Mucosa of gallbladder (tissue), 1 donor: ENCODE measurements around the gene MTM1. TPM values are rescaled to one million over a fixed set of nuclear protein-coding genes. Genes with fewer than 3 reads are reported as not detected.

Experiments
- DNase-seq: peaks from one replicate; pipeline ENCODE4 v3.0.0-alpha.2; 2020; ENCODE audit warnings: low spot score
- total RNA-seq: library from RNA; stranded (reverse); gene quantifications from one replicate; pipeline ENCODE4 v1.2.1, GENCODE V29; 2021
- donor health status: DM: no; HTN: no; CAD: no.

Gene MTM1
- total RNA-seq, 1 donor from 2014 or later: 15.6 TPM

- no peak for DNase-seq
Measured at GRCh38 chrX:150605603-150606002, 37.2 kb downstream of the MTM1 start.

- no peak for DNase-seq
Measured at GRCh38 chrX:150607201-150607600, 38.8 kb downstream of the MTM1 start.

- DNase-seq: no peak
Measured at GRCh38 chrX:150610043-150610442, 41.6 kb downstream of the MTM1 start.

GRCh38 chrX:150610446-150610845 is 42.0 kb downstream of the MTM1 start:
- DNase-seq: no peak

- no peak for DNase-seq
Measured at GRCh38 chrX:150615356-150615755, 46.9 kb downstream of the MTM1 start.

- DNase-seq: no peak
Measured at GRCh38 chrX:150616179-150616862, 47.9 kb downstream of the MTM1 start.

- no peak for DNase-seq
Measured at GRCh38 chrX:150616863-150617198, 48.4 kb downstream of the MTM1 start.

GRCh38 chrX:150621652-150622051 is 53.2 kb downstream of the MTM1 start:
- DNase-seq: no peak

- no peak for DNase-seq
Measured at GRCh38 chrX:150623583-150623982, 55.2 kb downstream of the MTM1 start.

- DNase-seq: no peak
Measured at GRCh38 chrX:150625097-150625496, 56.7 kb downstream of the MTM1 start.

GRCh38 chrX:150625875-150626274 is 57.5 kb downstream of the MTM1 start:
- DNase-seq: no peak

- no peak for DNase-seq
Measured at GRCh38 chrX:150627957-150628356, 59.5 kb downstream of the MTM1 start.

- no peak for DNase-seq
Measured at GRCh38 chrX:150635952-150636351, 67.5 kb downstream of the MTM1 start.

GRCh38 chrX:150642423-150642822 is 74.0 kb downstream of the MTM1 start:
- no peak for DNase-seq

GRCh38 chrX:150643271-150643670 is 74.8 kb downstream of the MTM1 start:
- DNase-seq: no peak

- DNase-seq: no peak
Measured at GRCh38 chrX:150643958-150644357, 75.5 kb downstream of the MTM1 start.

- no peak for DNase-seq
Measured at GRCh38 chrX:150644422-150644821, 76.0 kb downstream of the MTM1 start.

GRCh38 chrX:150647331-150647730 is 78.9 kb downstream of the MTM1 start:
- DNase-seq: no peak

GRCh38 chrX:150648296-150648940 is 80.0 kb downstream of the MTM1 start:
- DNase-seq: no peak

GRCh38 chrX:150649096-150649870 is 80.9 kb downstream of the MTM1 start:
- no peak for DNase-seq

- no peak for DNase-seq
Measured at GRCh38 chrX:150651906-150652305, 83.5 kb downstream of the MTM1 start.

- DNase-seq: no peak
Measured at GRCh38 chrX:150655788-150656187, 87.4 kb downstream of the MTM1 start.

GRCh38 chrX:150663073-150663472 is 94.7 kb downstream of the MTM1 start:
- DNase-seq: no peak
